HL-60 (cell line): ENCODE results near the gene ITPRID1.

ENCODE experiments used
- DNase-seq, 2 experiments: peaks; one replicate each; pipeline ENCODE4 v3.0.0-alpha.2; 2010 to 2020; ENCODE audit warnings: low read depth in 1 of 2, low spot score in 1 of 2
- H3K27ac ChIP-seq: fragments of 250-450 bp; sonication (Bioruptor Pico); replicated peaks from 2 replicates; pipeline ENCODE4 v1.5.1; 2020; ENCODE audit warnings: mild to moderate bottlenecking, moderate library complexity
- H3K27me3 ChIP-seq: fragments of 250-450 bp; sonication (Bioruptor Pico); 2 replicates; pipeline ENCODE4 v1.5.1; 2021; ENCODE audit warnings: mild to moderate bottlenecking, moderate library complexity; ENCODE audit not compliant: insufficient read depth, poor library complexity, severe bottlenecking
- H3K4me3 ChIP-seq: replicated peaks from 2 replicates; pipeline ENCODE4 v1.5.1; 2011; ENCODE audit warnings: mild to moderate bottlenecking, control low read depth, low read length; ENCODE audit not compliant: insufficient read depth
- GABPA ChIP-seq: IDR thresholded peaks from 2 replicates; pipeline ENCODE4 v1.6.1; 2012; ENCODE audit warnings: low read depth
- POLR2AphosphoS5 ChIP-seq: IDR thresholded peaks from 2 replicates; pipeline ENCODE4 v1.6.1; 2012; ENCODE audit warnings: low read depth
- SPI1 ChIP-seq: IDR thresholded peaks from 2 replicates; pipeline ENCODE4 v1.6.1; 2012; ENCODE audit warnings: low read depth, mild to moderate bottlenecking, borderline replicate concordance
- TF ChIP-seq, protein P1 (sequence below): IDR thresholded peaks from 2 replicates; pipeline ENCODE4 v1.6.1; 2012; ENCODE audit warnings: low read depth; ENCODE audit not compliant: insufficient replicate concordance
- TF ChIP-seq, protein P2 (sequence below): IDR thresholded peaks from one replicate; pipeline ENCODE4 v1.5.1; 2011; ENCODE audit warnings: low read length, control low read depth, inconsistent platforms; ENCODE audit not compliant: insufficient read depth

Gene ITPRID1

DNA sequence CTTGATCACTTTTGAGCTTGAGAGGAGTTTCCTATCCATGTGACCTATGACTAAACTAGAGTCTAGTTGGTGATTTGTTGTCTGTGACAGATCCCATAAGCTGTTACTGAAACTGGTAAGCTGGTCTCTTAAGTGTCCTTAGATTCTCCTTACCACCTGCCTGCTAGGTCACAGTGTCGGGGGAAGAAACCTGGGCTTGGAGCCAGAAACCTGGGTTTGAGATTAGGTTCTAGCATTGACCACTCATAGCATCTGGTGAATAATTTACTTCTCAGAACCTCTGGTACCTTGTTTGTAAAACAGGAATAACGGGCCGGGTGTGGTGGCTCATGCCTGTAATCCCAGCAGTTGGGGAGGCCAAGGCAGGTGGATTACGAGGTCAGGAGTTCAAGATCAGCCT, 21.8 kb upstream of the ITPRID1 start:
- Histone ChIP-seq H3K27ac (no peak overlapping the region), H3K4me3 (no peak overlapping the region), H3K27me3 (peaks cover 2% of the 10 kb centered on the region)
- no peak for DNase-seq
- no peak for TF ChIP-seq SPI1

DNA sequence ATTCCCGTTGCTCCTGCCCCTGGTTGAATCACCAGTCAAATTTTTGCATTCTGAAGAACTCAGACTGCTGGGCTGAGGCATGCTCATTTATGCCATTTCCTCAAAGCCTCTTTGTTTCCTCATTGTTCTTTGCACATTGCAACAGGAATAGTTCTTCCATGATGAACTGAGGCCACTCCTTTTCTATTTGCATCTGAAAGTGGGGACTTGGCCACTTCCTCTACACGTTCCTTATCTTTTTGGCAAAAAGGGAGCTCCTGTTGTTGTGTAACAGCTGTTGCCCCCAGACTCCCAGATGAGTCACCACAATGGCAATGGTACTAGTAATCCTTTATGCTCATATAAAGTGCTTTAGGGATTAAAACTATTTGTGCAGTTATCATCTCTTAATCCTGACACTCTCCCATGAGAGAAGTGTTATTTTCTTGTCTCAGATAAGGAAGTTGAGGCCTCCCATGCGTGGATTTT, 20.1 kb upstream of the ITPRID1 start:
- H3K27ac ChIP-seq, result no peak overlapping the region
- peak in 1 of 2 experiments; percentile 15 for DNase-seq
- H3K27me3 ChIP-seq, result peaks cover 2% of the 10 kb centered on the region
- TF ChIP-seq, protein P1, sequence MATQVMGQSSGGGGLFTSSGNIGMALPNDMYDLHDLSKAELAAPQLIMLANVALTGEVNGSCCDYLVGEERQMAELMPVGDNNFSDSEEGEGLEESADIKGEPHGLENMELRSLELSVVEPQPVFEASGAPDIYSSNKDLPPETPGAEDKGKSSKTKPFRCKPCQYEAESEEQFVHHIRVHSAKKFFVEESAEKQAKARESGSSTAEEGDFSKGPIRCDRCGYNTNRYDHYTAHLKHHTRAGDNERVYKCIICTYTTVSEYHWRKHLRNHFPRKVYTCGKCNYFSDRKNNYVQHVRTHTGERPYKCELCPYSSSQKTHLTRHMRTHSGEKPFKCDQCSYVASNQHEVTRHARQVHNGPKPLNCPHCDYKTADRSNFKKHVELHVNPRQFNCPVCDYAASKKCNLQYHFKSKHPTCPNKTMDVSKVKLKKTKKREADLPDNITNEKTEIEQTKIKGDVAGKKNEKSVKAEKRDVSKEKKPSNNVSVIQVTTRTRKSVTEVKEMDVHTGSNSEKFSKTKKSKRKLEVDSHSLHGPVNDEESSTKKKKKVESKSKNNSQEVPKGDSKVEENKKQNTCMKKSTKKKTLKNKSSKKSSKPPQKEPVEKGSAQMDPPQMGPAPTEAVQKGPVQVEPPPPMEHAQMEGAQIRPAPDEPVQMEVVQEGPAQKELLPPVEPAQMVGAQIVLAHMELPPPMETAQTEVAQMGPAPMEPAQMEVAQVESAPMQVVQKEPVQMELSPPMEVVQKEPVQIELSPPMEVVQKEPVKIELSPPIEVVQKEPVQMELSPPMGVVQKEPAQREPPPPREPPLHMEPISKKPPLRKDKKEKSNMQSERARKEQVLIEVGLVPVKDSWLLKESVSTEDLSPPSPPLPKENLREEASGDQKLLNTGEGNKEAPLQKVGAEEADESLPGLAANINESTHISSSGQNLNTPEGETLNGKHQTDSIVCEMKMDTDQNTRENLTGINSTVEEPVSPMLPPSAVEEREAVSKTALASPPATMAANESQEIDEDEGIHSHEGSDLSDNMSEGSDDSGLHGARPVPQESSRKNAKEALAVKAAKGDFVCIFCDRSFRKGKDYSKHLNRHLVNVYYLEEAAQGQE, result no peak
- no peak for TF ChIP-seq POLR2AphosphoS5
- no peak for TF ChIP-seq SPI1
- TF ChIP-seq GABPA, result no peak
- no peak overlapping the region for H3K4me3 ChIP-seq

DNA sequence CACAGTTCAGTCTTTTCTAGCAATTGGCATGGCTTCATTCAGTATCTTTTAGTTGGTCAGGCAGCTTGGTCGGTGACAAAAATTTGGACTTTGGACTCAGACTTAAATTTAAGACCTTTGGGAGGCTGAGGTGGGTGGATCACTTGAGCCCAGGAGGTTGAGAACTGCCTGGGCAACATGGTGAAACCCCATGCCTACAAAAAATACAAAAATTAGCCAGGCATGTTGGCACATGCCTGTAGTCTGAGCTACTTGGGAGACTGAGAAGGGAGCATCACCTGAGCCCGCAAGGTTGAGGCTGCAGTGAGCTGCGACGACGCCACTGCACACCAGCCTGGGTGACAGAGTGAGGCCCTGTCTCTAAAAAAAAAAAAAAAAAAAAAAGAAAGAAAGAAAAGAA, 19.5 kb upstream of the ITPRID1 start:
- peaks cover 2% of the 10 kb centered on the region for H3K27me3 ChIP-seq
- no peak overlapping the region for H3K27ac ChIP-seq
- H3K4me3 ChIP-seq, result no peak overlapping the region
- no peak for TF ChIP-seq POLR2AphosphoS5
- TF ChIP-seq, protein P2, sequence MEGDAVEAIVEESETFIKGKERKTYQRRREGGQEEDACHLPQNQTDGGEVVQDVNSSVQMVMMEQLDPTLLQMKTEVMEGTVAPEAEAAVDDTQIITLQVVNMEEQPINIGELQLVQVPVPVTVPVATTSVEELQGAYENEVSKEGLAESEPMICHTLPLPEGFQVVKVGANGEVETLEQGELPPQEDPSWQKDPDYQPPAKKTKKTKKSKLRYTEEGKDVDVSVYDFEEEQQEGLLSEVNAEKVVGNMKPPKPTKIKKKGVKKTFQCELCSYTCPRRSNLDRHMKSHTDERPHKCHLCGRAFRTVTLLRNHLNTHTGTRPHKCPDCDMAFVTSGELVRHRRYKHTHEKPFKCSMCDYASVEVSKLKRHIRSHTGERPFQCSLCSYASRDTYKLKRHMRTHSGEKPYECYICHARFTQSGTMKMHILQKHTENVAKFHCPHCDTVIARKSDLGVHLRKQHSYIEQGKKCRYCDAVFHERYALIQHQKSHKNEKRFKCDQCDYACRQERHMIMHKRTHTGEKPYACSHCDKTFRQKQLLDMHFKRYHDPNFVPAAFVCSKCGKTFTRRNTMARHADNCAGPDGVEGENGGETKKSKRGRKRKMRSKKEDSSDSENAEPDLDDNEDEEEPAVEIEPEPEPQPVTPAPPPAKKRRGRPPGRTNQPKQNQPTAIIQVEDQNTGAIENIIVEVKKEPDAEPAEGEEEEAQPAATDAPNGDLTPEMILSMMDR, result no peak
- TF ChIP-seq, protein P1, result no peak
- no peak for TF ChIP-seq GABPA
- TF ChIP-seq SPI1, result no peak
- DNase-seq, result no peak

DNA sequence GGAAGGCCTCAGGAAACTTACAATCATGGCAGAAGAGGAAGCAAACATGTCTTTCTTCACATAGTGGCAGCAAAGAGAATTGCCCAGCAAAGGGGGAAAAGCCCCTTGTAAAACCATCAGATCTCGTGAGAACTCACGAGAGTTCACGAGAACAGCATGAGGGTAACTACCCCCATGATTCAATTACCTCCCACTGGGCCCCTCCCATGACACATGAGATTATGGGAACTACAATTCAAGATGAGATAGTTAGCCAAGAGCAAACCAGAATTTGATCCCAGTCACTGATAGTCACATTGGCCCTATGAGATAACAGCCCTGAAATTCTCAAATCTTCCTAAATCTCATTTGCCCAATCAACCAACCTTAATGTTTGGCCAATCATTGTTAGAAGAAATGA, 18.2 kb upstream of the ITPRID1 start:
- H3K27me3 ChIP-seq, result peaks cover 2% of the 10 kb centered on the region
- DNase-seq, result no peak
- H3K4me3 ChIP-seq, result no peak overlapping the region
- TF ChIP-seq, protein P2, result no peak
- TF ChIP-seq SPI1, result no peak
- no peak for TF ChIP-seq GABPA
- TF ChIP-seq, protein P1, result no peak
- TF ChIP-seq POLR2AphosphoS5, result no peak
- no peak overlapping the region for H3K27ac ChIP-seq
